Measurements from ENCODE around the gene GFM1.

- no peak for TF ChIP-seq POLR2A (IDR thresholded peaks at IDR 0.05)
- TF ChIP-seq CTCF (IDR thresholded peaks at IDR 0.05) = no peak
Measured at GRCh38 chr3:158718490-158719170, 74.3 kb downstream of the GFM1 start.
